ENCODE measurements around the gene RALGAPA1. TPM values are rescaled to one million over a fixed set of nuclear protein-coding genes. Genes with fewer than 3 reads are reported as not detected.
"Not testable (repeated sequence)": the region's sequence is repeated elsewhere in the genome, so short reads cannot be mapped to it uniquely, and the experiment has no call there.

Gene RALGAPA1
- polyA plus RNA-seq, 3 donors: 35.7 to 63.9 (median 43.4) TPM

DNA sequence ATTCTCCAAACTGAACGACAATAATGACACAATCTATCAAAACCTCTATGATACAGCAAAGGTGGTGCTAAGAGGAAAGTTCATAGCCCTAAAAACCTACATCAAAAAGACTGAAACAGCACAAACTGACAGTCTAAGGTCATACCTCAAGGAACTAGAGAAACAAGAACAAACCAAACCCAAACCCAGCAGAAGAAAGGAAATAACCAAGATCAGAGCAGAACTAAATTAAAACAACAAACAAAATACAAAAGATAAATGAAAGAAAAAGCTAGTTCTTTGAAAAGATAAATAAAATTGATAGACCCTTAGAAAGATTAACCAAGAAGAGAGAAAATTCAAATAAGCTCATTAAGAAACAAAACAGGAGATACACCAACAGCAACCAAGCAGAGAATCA, 75.6 kb downstream of the RALGAPA1 start:
- not testable (repeated sequence) for DNase-seq (ENCODE audit: extremely low read depth in 1 of 11, low read depth in 9 of 11, low spot score in 4 of 11)

DNA sequence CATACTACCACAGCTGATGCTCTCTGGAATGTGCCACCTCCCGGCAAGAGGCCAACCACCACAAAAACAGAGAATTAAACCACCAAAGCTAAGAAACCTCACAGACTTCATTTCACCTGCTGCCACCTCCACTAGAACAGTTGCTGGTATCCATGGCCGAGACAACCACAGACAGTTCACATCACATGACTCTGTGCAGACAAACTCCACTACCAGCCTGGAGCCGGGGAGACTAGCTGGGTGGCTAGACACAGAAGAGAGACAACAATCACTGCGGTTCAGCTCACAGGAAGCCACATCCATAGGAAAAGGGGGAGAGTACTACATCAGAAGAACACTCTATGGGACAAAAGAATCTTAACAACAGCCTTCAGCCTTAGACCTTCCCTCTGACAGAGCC, 78.2 kb downstream of the RALGAPA1 start:
- no peak for DNase-seq (ENCODE audit: extremely low read depth in 1 of 11, low read depth in 9 of 11, low spot score in 4 of 11)

DNA sequence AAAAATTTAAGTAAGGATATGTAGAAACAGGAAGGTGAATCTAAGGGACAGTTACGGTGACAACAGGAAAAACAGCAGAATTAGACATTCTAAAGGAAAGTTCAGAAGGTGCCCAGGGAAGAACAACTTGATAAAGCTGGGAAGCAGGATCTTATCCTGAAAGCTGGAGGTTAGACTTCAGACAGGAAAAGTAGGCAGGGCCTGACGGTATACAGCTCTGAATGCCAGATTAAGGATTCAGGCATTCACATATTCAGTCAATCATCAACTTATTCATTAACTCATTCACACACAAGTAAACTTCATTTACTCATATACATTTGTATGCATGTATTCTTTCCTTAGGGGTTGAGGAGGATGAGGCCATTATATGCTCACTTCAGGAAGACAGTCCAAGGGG, 81.3 kb downstream of the RALGAPA1 start:
- no peak for DNase-seq (ENCODE audit: extremely low read depth in 1 of 11, low read depth in 9 of 11, low spot score in 4 of 11)

DNA sequence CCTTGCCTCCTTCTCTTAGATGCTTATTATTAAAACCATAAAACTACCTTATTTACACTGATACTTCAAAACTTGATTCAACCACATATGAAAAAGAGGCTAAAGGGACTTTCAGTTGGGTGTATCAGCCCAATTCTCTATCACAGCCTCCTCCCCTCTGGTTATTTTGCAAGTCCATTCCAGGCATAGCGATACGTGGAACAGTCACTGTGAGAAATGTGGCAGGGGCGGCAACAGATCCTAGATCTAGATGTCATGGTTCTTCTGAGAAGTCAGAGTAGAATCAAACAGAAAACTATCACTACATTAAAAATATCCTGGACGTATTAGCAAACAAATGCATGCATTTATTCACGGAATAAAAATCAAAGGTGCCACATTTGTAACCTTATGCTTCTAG, 83.2 kb downstream of the RALGAPA1 start:
- no peak for DNase-seq (ENCODE audit: extremely low read depth in 1 of 11, low read depth in 9 of 11, low spot score in 4 of 11)

DNA sequence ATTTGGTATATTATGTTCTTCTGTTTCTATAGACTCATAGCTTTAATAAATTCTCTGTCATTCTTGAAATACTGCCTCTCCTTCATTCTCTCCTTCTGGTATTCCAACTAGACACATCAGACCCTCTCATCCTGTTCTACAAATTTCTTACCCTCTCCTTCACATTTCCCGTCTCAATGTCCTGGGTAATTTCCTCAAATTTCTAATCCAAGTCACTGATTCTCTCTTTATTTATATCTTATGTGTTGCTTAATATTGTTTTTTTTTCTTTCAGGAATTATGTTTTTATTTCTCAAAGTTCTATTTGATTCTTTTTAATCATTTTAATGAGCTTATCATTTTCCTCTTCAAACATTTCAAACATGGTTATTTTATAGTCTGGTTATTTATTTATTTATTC, 94.0 kb downstream of the RALGAPA1 start:
- no peak for DNase-seq (ENCODE audit: extremely low read depth in 1 of 11, low read depth in 9 of 11, low spot score in 4 of 11)

DNA sequence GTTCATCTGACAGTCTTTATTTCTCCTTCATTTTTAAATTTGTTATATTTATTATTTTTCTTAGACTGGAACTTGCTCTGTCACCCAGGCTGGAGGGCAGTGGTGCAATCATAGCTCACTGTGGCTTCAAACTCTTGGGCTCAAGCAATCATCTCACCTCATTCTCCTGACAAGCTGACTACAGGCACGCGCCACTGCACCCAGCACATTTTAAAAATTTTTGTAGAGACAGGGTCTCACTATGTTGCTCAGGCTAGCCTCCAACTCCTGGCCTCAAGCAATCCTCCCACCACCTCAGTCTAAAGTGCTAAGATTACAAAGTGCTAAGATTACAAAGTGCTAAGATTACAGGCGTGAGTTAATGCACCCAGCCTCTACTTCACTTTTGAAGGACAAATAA, 96.6 kb downstream of the RALGAPA1 start:
- DNase-seq (ENCODE audit: extremely low read depth in 1 of 11, low read depth in 9 of 11, low spot score in 4 of 11): no peak

DNA sequence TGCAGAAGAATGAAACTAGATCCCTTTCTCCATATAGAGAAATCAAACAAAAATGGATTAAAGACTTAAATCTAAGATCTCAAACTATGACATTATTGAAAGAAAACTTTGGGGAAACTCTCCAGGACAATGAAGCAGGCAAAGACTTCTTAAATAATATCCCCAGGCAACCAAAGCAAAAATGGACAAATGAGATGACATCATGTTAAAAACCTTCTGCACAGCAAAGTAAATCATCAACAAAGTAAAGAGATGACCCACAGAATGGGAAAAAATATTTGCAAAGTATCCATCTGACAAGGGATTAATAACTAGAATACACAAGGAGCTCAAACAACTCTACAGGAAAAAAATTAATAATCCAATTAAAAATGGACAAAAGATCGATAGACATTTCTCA, 101.0 kb downstream of the RALGAPA1 start:
- DNase-seq (ENCODE audit: extremely low read depth in 1 of 11, low read depth in 9 of 11, low spot score in 4 of 11): no peak

DNA sequence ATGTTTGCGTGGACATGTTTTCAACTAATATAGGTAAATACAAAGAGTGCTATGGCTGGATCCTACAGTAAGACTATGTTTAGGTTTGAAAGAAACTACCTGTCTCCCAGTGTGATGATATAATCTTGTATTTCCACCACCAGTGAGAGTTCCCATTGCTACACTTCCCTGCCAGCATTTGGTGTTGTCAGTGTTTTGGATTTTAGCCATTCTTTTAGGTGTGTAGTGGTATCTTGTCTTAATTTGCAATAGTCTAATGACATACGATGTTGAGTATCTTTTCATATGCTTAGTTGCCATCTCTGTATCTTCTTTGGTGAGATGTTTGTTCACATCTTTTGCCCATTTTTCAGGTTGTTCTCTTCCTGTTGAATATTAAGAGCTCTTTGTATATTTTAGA, 103.5 kb downstream of the RALGAPA1 start:
- no peak for DNase-seq (ENCODE audit: extremely low read depth in 1 of 11, low read depth in 9 of 11, low spot score in 4 of 11)

DNA sequence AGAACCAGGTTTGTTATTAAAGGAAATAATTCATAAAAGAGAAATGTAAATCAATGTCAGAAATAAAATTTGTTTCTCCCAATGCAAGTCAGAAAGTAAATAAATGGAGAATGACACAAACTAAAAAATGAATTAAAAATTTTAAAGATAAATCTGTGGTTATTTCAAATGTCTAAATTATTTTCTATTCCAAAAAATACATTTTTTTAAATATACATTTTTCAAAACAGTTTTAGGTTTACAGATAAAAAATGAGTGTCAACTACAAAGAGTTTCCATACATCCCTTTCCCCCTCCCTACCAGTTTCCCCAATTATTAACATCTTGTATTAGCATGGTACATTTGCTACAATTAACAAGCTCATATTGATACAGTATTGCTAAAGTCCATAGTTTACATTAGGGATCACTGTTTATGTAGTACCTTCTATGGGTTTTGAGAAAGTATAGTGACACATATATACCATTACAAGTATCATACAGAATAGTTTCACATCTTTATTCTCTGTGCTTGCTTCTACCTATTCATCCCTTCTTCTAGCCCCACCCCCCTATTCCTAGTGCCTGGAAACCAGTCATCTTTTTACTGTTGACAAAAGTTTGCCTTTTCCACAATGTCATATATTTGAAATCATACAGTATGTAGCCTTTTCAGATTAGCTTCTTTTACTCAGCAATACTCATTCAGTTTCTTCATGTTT, 104.2 kb downstream of the RALGAPA1 start:
- no peak for DNase-seq (ENCODE audit: extremely low read depth in 1 of 11, low read depth in 9 of 11, low spot score in 4 of 11)

DNA sequence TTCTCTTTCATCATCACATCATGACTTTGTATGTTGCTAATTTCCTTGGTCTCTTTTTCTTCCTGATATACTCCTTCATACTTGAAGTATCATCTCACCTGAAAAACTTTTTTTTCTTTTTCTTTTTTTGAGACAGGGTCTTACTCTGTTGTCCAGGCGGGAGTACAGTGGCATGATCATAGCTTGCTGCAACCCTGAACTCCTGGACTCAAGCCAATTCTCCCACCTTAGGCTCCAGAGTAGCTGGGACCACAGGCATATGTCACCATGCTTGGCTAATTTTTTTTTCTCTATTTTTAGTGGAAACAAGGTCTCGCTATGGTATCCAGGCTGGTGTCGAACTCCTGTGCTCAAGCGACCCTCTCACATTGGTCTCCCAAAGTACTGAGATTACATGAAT, 107.6 kb downstream of the RALGAPA1 start:
- no peak for DNase-seq (ENCODE audit: extremely low read depth in 1 of 11, low read depth in 9 of 11, low spot score in 4 of 11)

DNA sequence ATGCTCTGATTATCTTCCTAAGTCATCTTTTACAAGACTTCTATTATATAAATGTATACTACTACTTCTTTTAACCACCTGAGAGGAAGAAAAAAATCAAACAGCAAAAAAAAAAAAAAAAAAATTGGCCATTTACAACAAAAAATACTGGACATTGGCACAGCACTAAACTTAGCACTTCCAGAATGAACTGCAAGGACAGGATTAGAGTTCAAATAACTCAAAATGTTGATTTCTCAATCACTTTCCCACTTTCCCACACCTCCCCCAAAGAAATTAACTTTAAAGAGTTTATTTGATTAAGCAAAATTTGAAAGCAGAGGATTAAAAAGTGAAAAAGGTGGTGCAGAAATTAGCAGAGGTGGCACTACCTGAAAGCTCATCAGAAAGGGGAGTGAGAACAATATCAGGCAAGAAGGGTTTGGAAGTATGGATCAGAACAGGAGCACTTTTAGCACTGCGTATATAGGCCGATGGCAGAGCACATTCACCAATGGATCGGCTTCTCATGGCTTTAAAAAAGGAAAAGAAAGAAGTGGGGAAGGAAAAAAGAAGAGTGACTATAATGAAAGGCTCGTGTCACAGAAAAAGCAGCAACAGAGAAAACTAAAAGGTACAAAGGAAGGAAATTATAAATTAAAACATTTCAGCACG, 109.2 kb downstream of the RALGAPA1 start:
- DNase-seq (ENCODE audit: extremely low read depth in 1 of 11, low read depth in 9 of 11, low spot score in 4 of 11): no peak

DNA sequence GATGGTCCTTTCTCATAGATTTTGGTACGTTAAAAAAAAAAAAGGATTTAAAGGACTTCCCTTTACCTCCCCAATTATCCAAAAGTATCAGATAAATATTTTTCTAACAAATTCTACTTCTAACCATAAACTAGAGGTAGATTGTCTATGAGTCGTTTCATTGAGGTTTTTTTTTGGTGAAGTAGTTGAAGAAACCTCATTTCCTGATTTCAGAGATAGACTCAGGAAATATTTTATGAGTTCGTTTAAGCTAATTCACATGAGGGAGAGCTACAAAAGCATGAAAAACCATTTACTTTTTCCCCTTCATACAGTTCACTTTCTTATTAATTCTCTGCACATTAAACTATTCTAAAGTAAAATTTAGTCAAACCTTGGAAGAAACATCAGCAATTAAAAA, 112.5 kb downstream of the RALGAPA1 start:
- no peak for DNase-seq (ENCODE audit: extremely low read depth in 1 of 11, low read depth in 9 of 11, low spot score in 4 of 11)

DNA sequence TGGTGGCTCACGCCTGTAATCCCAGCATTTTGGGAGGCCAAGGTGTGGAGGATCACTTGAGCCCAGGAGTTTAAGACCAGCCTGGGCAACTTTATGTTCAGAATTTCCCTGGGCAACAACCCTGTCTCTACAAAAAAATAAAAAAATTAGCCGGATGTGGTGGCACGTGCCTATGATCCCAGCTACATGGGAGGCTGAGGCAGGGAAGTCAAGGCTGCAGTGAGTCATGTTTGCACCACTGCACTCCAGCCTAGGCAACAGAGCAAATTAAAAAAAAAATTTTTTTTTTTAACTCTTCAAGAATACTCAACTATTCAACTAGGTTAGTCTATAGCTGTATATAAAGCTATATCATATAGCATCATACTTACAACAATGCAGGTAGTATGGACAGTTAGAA, 113.0 kb downstream of the RALGAPA1 start:
- DNase-seq (ENCODE audit: extremely low read depth in 1 of 11, low read depth in 9 of 11, low spot score in 4 of 11): no peak

DNA sequence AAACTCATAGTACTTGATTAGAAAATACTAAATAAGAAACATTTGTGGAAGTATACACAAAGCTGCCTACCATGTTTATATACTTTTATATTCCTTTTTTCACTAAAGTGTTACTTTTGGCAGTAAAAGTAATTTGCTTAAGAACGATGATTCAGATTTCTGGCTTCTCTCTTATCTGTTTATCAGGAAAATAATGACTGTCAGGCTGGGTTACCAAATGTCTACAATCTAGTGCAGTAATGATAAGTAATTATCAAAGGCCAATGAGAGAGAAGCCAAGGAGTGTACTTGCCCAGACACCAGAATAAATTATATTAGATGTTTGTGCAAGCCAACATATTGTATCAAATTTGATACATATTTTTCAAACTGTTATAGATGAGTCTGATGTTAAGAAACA, 113.4 kb downstream of the RALGAPA1 start:
- no peak for DNase-seq (ENCODE audit: extremely low read depth in 1 of 11, low read depth in 9 of 11, low spot score in 4 of 11)

DNA sequence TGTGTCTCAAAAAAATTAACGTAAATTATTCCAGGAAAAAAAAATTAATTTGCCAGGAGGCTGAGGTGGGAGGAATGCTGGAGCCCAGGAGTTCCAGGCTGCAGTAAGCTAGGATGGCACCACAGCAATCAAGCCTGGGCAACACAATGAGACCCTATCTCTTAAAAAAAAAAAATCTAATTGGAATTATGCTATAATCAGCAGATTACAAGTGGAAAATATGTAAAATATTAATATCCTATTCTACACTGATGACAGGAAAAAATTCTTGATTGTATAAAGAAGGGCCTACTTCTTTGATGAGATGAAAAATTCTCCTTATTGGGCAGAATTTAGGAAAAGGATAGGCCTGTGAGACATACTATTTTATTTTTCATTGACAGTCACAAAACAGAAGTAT, 114.0 kb downstream of the RALGAPA1 start:
- DNase-seq (ENCODE audit: extremely low read depth in 1 of 11, low read depth in 9 of 11, low spot score in 4 of 11): no peak

DNA sequence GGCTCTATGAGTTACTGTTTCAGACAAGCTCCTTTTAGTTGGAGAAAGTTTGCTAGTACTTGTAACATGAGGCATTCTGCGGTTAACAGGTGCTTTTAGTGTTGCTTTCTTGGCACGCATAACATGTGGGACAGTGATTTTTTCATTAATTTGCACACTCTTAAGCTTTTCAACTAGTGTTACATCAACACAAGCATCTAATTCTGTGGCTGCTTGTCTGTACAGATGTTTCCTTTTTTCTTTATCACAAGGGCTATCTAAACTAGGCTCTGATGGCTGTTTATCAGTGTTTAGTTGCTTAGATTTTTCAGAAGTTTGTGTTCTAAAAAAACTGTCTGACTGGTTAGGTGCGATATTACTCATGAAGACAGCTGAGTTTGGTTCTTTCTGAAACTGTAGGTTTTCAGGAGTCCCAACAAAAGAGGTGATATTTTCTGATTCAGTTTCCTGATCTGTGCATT, 120.1 kb downstream of the RALGAPA1 start:
- DNase-seq (ENCODE audit: extremely low read depth in 1 of 11, low read depth in 9 of 11, low spot score in 4 of 11): no peak

DNA sequence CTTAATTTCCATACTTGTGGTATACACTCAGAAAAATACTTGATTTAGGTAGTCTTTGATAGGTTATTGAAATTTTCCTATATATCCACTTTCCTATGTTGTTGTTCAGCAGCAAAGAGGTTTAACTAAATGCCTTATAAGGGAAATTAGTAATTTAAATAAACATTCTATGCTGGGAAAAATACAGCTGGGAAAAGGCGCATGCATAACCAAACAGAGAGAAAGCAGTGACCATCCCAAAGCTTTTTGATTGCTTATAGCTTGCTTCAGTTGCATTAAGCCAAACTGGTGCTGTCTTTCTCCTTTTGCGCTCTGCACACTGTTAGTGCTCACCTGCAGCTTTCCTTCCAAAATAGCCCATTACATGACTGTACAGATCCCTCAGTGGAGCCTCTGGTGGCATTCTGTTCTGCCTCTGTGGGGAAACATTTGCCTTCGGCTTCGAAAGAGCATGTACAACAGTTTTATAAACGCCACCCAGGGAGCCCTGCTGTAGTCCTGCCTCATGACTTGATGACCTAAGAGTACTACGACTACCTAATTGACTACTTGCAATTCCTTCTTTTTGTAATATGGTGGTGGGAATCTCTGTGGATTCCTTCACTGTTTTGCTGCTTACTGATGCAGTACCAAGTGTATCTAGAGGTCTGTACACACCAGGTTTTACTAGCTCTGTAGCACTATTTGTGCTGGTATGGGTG, 120.8 kb downstream of the RALGAPA1 start:
- no peak for DNase-seq (ENCODE audit: extremely low read depth in 1 of 11, low read depth in 9 of 11, low spot score in 4 of 11)

DNA sequence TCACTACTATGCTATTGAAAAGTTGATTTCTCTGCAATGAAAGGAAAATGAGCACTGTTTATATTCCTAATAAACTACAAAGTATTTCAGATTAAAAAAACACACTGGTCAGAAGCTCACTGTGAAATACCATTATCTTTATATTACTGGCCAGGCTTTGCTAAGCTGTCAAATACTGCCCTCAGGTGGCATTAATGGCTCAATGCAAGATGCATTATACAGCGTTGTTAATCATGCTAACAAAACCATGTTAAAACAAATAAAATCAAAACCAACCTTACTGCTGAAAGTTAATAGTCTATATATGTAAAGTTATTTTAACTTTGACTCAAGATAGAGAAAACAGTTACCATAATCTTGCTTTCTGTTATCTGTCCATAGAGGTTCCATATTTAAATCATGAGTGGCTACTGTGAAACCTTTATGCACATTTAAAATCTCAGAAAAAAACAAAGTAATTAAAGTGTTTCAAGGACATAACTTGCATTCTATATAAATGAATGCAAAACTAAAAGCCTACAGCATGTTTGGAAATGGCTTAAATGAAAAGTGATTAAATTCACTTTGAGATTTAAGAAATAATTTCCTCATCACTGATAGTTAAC, 121.7 kb downstream of the RALGAPA1 start:
- DNase-seq (ENCODE audit: extremely low read depth in 1 of 11, low read depth in 9 of 11, low spot score in 4 of 11): peak in 10 of 11 donors; percentile 5 to 25 (median 14)

DNA sequence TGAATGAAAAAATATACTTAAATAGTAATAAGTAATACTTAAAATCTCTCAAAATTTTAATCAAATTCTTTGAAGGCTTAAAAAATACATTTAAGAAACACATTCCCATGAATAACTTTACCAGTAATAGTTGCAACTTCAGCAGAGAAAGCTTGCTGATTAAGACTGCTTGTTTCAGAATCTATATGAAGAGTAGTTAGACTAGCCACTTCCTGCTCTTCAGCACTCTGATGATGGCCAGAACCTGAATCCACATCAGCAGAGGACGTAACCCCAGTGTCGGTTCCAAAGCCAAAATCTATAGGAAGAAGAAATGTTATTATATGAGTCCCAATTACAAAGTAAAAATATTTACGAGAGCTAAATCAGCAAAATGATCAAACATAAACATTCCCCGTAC, 125.4 kb downstream of the RALGAPA1 start:
- DNase-seq (ENCODE audit: extremely low read depth in 1 of 11, low read depth in 9 of 11, low spot score in 4 of 11): not testable (repeated sequence)

DNA sequence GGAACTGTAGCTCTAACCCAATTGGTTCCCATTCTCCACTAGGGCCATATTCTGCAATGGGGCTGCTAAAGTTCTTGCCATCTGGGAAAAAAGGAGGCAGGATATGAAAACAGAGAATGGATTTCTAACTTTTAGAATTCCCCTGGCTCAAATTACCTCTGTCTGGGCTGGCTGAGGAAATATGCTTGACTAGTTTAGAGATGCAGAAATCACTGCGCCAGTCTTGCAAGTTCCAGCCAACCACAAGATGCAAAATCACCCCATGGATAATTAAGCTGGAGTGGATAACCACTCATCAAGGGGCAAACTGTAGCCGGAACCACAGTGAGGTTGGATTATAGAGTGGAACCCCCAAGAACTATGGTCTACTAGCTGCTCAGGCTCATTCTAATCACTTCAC, 126.3 kb downstream of the RALGAPA1 start:
- no peak for DNase-seq (ENCODE audit: extremely low read depth in 1 of 11, low read depth in 9 of 11, low spot score in 4 of 11)
